Measurements from ENCODE around the gene ZFP90.

ZFP90 gene

DNA sequence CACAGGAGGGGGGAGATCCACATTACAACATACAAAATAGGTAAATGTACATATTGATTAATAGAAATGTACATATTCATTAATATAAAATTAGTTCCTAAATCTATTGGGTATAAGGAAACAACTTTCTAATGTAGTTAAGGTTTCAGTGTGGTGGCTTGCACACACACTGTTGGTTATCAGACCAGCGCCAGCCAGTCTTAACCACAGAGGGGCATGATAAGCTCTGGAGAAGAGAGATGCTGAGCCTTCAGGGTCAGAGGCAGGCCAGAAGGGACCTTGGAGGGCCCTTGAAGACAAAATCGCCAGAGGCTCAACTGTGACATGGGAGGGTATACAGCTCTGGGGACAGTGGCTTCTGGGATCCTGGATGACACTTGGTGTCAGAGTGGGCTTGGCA, 10.9 kb upstream of the ZFP90 start:
- Histone ChIP-seq H3K27me3 (replicated peaks in 2 of 5; ENCODE audit: control insufficient read depth in 4 of 5, insufficient read depth in 5 of 5, low read length in 4 of 5) (peaks cover 0 to 9% (median 0%) of the 10 kb centered on the region in 5 experiments), H3K36me3 (ENCODE audit: control insufficient read depth in 4 of 4, insufficient read depth in 4 of 4, low read length in 3 of 4) (no peaks in the 10 kb centered on the region), H3K4me1 (ENCODE audit: control extremely low read depth in 1 of 4, control insufficient read depth in 4 of 4, insufficient read depth in 4 of 4, low read length in 3 of 4) (peaks cover 0 to 20% (median 14%) of the 10 kb centered on the region in 4 experiments), H3K9me3 (ENCODE audit: control extremely low read depth in 1 of 5, control insufficient read depth in 4 of 5, insufficient read depth in 2 of 5, low read depth in 1 of 5, low read length in 4 of 5) (peaks cover 0 to 5% (median 0%) of the 10 kb centered on the region in 5 experiments), H3K4me3 (ENCODE audit: control insufficient read depth in 1 of 7, extremely low read depth in 1 of 7, insufficient read depth in 4 of 7, low read depth in 2 of 7, low read length in 6 of 7) (no peak overlapping the region), H3K27ac (ENCODE audit: insufficient read depth in 1 of 2, low read depth in 1 of 2, low read length in 2 of 2, poor library complexity in 1 of 2, severe bottlenecking in 2 of 2) (no peak overlapping the region)
- 67% methylated on average over 2 of the region's 2 CpGs for WGBS (ENCODE audit: insufficient coverage)
- ChIA-PET CTCF (interaction anchor here (0.6 to 4.0 kb wide), 21 partner anchors 10 to 767 kb away, joined by 3 to 23 read pairs (median 4); partner anchors contain the start of gene ZFP90), POLR2A (no interaction called here)
- DNase-seq, result peak in 2 of 3 donors; percentile 47 to 70

GRCh38 chr16:68528686-68529379, 10.3 kb upstream of the ZFP90 start:
- H3K36me3 ChIP-seq (ENCODE audit: control insufficient read depth in 4 of 4, insufficient read depth in 4 of 4, low read length in 3 of 4), result peaks cover 0 to 2% (median 0%) of the 10 kb centered on the region in 4 experiments
- no peak overlapping the region for H3K27ac ChIP-seq (ENCODE audit: insufficient read depth in 1 of 2, low read depth in 1 of 2, low read length in 2 of 2, poor library complexity in 1 of 2, severe bottlenecking in 2 of 2)
- ChIA-PET POLR2A (no interaction called here), CTCF (interaction anchor here (0.6 to 4.0 kb wide), 19 partner anchors 8 to 766 kb away, joined by 3 to 23 read pairs (median 4); partner anchors contain the start of gene ZFP90)
- peak; percentile 82 to 91 (median 89) for DNase-seq
- H3K27me3 ChIP-seq (replicated peaks in 2 of 5; ENCODE audit: control insufficient read depth in 4 of 5, insufficient read depth in 5 of 5, low read length in 4 of 5), result peaks cover 0 to 9% (median 0%) of the 10 kb centered on the region in 5 experiments
- H3K4me3 ChIP-seq (ENCODE audit: control insufficient read depth in 1 of 7, extremely low read depth in 1 of 7, insufficient read depth in 4 of 7, low read depth in 2 of 7, low read length in 6 of 7), result peak overlapping the region in 1 of 7 experiments; percentile 10
- peaks cover 0 to 7% (median 0%) of the 10 kb centered on the region in 5 experiments for H3K9me3 ChIP-seq (ENCODE audit: control extremely low read depth in 1 of 5, control insufficient read depth in 4 of 5, insufficient read depth in 2 of 5, low read depth in 1 of 5, low read length in 4 of 5)
- peaks cover 0 to 20% (median 14%) of the 10 kb centered on the region in 4 experiments for H3K4me1 ChIP-seq (ENCODE audit: control extremely low read depth in 1 of 4, control insufficient read depth in 4 of 4, insufficient read depth in 4 of 4, low read length in 3 of 4)
- WGBS (ENCODE audit: insufficient coverage), result 15% methylated on average over 23 of the region's 29 CpGs

DNA sequence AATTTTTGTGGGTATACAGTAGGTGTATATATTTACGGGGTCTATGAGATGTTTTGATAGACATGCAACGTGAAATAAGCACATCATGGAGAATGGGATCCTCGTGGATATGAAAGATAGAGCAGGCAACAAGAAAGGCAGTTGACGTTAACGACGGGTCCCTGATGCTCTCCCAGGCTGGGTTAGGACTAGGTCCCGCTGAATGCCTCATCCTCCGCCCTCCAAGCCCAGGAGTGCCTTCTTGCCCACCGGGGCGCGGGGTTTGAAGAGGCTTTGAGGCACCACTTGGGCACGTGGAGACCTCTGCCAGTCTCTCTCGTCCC, 9.5 kb upstream of the ZFP90 start:
- ChIA-PET POLR2A (no interaction called here), CTCF (interaction anchor here (0.6 to 4.0 kb wide), 10 partner anchors 9 to 570 kb away, joined by 3 to 23 read pairs (median 6); partner anchors contain the start of gene ZFP90)
- peaks cover 0 to 2% (median 0%) of the 10 kb centered on the region in 4 experiments for H3K36me3 ChIP-seq (ENCODE audit: control insufficient read depth in 4 of 4, insufficient read depth in 4 of 4, low read length in 3 of 4)
- H3K4me3 ChIP-seq (ENCODE audit: control insufficient read depth in 1 of 7, extremely low read depth in 1 of 7, insufficient read depth in 4 of 7, low read depth in 2 of 7, low read length in 6 of 7), result peak overlapping the region in 6 of 7 experiments; percentile 60 to 85 (median 72)
- peaks cover 0 to 7% (median 0%) of the 10 kb centered on the region in 5 experiments for H3K9me3 ChIP-seq (ENCODE audit: control extremely low read depth in 1 of 5, control insufficient read depth in 4 of 5, insufficient read depth in 2 of 5, low read depth in 1 of 5, low read length in 4 of 5)
- peaks cover 0 to 20% (median 14%) of the 10 kb centered on the region in 4 experiments for H3K4me1 ChIP-seq (ENCODE audit: control extremely low read depth in 1 of 4, control insufficient read depth in 4 of 4, insufficient read depth in 4 of 4, low read length in 3 of 4)
- H3K27ac ChIP-seq (ENCODE audit: insufficient read depth in 1 of 2, low read depth in 1 of 2, low read length in 2 of 2, poor library complexity in 1 of 2, severe bottlenecking in 2 of 2), result no peak overlapping the region
- peaks cover 0 to 9% (median 0%) of the 10 kb centered on the region in 5 experiments for H3K27me3 ChIP-seq (replicated peaks in 2 of 5; ENCODE audit: control insufficient read depth in 4 of 5, insufficient read depth in 5 of 5, low read length in 4 of 5)
- WGBS (ENCODE audit: insufficient coverage), result 21% methylated on average over 13 of the region's 13 CpGs
- DNase-seq, result no peak

- ChIA-PET POLR2A (no interaction called here), CTCF (interaction anchor here (0.6 to 4.0 kb wide), 5 partner anchors 8 to 268 kb away, joined by 3 to 23 read pairs (median 3); no protein-coding TSS in a partner anchor)
- H3K4me3 ChIP-seq (ENCODE audit: control insufficient read depth in 1 of 7, extremely low read depth in 1 of 7, insufficient read depth in 4 of 7, low read depth in 2 of 7, low read length in 6 of 7), result peak overlapping the region; percentile 51 to 85 (median 71)
- no peak overlapping the region for H3K27ac ChIP-seq (ENCODE audit: insufficient read depth in 1 of 2, low read depth in 1 of 2, low read length in 2 of 2, poor library complexity in 1 of 2, severe bottlenecking in 2 of 2)
- DNase-seq, result peak; percentile 77 to 85 (median 84)
- 1% methylated on average over 40 of the region's 56 CpGs for WGBS (ENCODE audit: insufficient coverage)
- peaks cover 0 to 20% (median 14%) of the 10 kb centered on the region in 4 experiments for H3K4me1 ChIP-seq (ENCODE audit: control extremely low read depth in 1 of 4, control insufficient read depth in 4 of 4, insufficient read depth in 4 of 4, low read length in 3 of 4)
- H3K9me3 ChIP-seq (ENCODE audit: control extremely low read depth in 1 of 5, control insufficient read depth in 4 of 5, insufficient read depth in 2 of 5, low read depth in 1 of 5, low read length in 4 of 5), result peaks cover 0 to 7% (median 0%) of the 10 kb centered on the region in 5 experiments
- peaks cover 0 to 9% (median 0%) of the 10 kb centered on the region in 5 experiments for H3K27me3 ChIP-seq (replicated peaks in 2 of 5; ENCODE audit: control insufficient read depth in 4 of 5, insufficient read depth in 5 of 5, low read length in 4 of 5)
- H3K36me3 ChIP-seq (ENCODE audit: control insufficient read depth in 4 of 4, insufficient read depth in 4 of 4, low read length in 3 of 4), result peaks cover 0 to 2% (median 0%) of the 10 kb centered on the region in 4 experiments
Observed at GRCh38 chr16:68529931-68530701, 9.0 kb upstream of the ZFP90 start.

GRCh38 chr16:68533937-68534336, 5.2 kb upstream of the ZFP90 start:
- Histone ChIP-seq H3K27me3 (replicated peaks in 2 of 5; ENCODE audit: control insufficient read depth in 4 of 5, insufficient read depth in 5 of 5, low read length in 4 of 5) (peaks cover 0 to 6% (median 0%) of the 10 kb centered on the region in 5 experiments), H3K4me1 (ENCODE audit: control extremely low read depth in 1 of 4, control insufficient read depth in 4 of 4, insufficient read depth in 4 of 4, low read length in 3 of 4) (peaks cover 0 to 23% (median 12%) of the 10 kb centered on the region in 4 experiments), H3K9me3 (ENCODE audit: control extremely low read depth in 1 of 5, control insufficient read depth in 4 of 5, insufficient read depth in 2 of 5, low read depth in 1 of 5, low read length in 4 of 5) (peaks cover 0 to 7% (median 0%) of the 10 kb centered on the region in 5 experiments), H3K36me3 (ENCODE audit: control insufficient read depth in 4 of 4, insufficient read depth in 4 of 4, low read length in 3 of 4) (peaks cover 0 to 2% (median 0%) of the 10 kb centered on the region in 4 experiments), H3K4me3 (ENCODE audit: control insufficient read depth in 1 of 7, extremely low read depth in 1 of 7, insufficient read depth in 4 of 7, low read depth in 2 of 7, low read length in 6 of 7) (no peak overlapping the region), H3K27ac (ENCODE audit: insufficient read depth in 1 of 2, low read depth in 1 of 2, low read length in 2 of 2, poor library complexity in 1 of 2, severe bottlenecking in 2 of 2) (no peak overlapping the region)
- DNase-seq, result no peak
- WGBS (ENCODE audit: insufficient coverage), result no CpG with 5 or more reads among the region's 5 CpGs
- POLR2A ChIA-PET, result no interaction called here
- CTCF ChIA-PET, result interaction anchor here (0.9 to 1.4 kb wide), 2 partner anchors 13 to 24 kb away, joined by 3 read pairs; no protein-coding TSS in a partner anchor

- no peak for DNase-seq
- peaks cover 0 to 2% (median 0%) of the 10 kb centered on the region in 4 experiments for H3K36me3 ChIP-seq (ENCODE audit: control insufficient read depth in 4 of 4, insufficient read depth in 4 of 4, low read length in 3 of 4)
- H3K9me3 ChIP-seq (ENCODE audit: control extremely low read depth in 1 of 5, control insufficient read depth in 4 of 5, insufficient read depth in 2 of 5, low read depth in 1 of 5, low read length in 4 of 5), result peaks cover 0 to 7% (median 0%) of the 10 kb centered on the region in 5 experiments
- no peaks in the 10 kb centered on the region for H3K27me3 ChIP-seq (replicated peaks in 2 of 5; ENCODE audit: control insufficient read depth in 4 of 5, insufficient read depth in 5 of 5, low read length in 4 of 5)
- H3K4me3 ChIP-seq (ENCODE audit: control insufficient read depth in 1 of 7, extremely low read depth in 1 of 7, insufficient read depth in 4 of 7, low read depth in 2 of 7, low read length in 6 of 7), result no peak overlapping the region
- CTCF ChIA-PET, result interaction anchor here (0.6 to 1.4 kb wide), 6 partner anchors 8 to 601 kb away, joined by 3 to 5 read pairs (median 4); no protein-coding TSS in a partner anchor
- WGBS (ENCODE audit: insufficient coverage), result 100% methylated on average over 1 of the region's 1 CpG
- H3K4me1 ChIP-seq (ENCODE audit: control extremely low read depth in 1 of 4, control insufficient read depth in 4 of 4, insufficient read depth in 4 of 4, low read length in 3 of 4), result peaks cover 0 to 20% (median 12%) of the 10 kb centered on the region in 4 experiments
- no peak overlapping the region for H3K27ac ChIP-seq (ENCODE audit: insufficient read depth in 1 of 2, low read depth in 1 of 2, low read length in 2 of 2, poor library complexity in 1 of 2, severe bottlenecking in 2 of 2)
- POLR2A ChIA-PET, result no interaction called here
Observed at GRCh38 chr16:68535331-68535730, 3.8 kb upstream of the ZFP90 start.

Measured in common myeloid progenitor, CD34-positive (primary cell).